ENCODE measurements around the gene CFAP46.
"Not testable (repeated sequence)": the region's sequence is repeated elsewhere in the genome, so short reads cannot be mapped to it uniquely, and the experiment has no call there.

Gene CFAP46

GRCh38 chr10:132806110-132806509, 136.3 kb downstream of the CFAP46 start:
- no peak for DNase-seq (ENCODE audit: low spot score)

DNA sequence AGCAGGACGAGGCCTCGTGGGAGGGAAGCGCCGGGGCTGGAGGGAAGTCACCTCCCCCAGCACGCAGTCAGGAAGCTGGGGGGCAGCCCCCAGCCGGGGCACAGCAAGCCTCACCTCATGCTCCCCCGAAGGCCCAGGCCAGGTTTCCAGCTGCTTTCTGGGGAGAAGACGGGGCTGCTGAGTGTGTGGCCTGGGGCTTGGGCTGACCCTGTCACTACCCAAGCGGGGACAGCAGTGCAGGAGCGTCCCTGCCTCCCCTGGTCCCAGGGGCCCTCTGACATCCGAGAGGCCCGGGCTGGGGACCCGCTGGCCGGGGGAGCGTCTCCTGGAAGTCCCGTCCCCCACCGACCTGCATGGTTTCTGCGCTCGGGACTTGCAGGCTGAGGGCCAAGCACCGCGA, 136.8 kb downstream of the CFAP46 start:
- DNase-seq (ENCODE audit: low spot score): no peak

DNA sequence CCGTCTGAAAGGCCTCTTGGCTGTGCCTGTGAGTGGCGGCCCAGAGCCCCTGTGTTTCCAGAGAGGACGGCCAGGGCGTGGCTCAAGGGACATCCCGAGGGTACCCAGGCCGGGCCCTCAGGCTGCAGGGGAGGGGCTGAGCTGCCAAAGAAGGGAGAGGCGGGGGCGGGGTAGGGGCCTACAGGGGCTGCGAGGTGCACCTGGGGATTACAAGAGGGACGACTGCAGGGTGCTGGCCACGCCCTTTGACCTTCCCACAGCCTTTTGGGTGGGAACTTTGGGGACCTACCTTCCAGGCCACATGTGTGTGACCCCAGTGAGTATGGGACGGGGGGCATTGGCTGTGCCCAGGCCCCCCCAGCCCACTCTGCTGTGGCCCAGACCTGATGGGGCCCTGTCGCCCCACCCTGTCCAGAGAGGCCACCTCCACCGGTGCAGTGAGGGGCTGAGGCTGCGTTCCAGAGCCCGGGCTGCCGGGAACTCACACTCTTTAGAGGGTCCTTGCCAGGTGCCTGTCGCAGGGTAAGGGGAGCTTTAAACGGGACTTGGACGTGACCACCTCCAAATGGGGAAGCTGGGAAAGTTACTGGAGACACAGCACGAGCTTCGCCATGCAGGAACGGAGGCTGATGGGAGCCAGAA, 137.5 kb downstream of the CFAP46 start:
- DNase-seq (ENCODE audit: low spot score): no peak

- DNase-seq (ENCODE audit: low spot score): no peak
Observed at GRCh38 chr10:132804287-132804686, 138.1 kb downstream of the CFAP46 start.

DNA sequence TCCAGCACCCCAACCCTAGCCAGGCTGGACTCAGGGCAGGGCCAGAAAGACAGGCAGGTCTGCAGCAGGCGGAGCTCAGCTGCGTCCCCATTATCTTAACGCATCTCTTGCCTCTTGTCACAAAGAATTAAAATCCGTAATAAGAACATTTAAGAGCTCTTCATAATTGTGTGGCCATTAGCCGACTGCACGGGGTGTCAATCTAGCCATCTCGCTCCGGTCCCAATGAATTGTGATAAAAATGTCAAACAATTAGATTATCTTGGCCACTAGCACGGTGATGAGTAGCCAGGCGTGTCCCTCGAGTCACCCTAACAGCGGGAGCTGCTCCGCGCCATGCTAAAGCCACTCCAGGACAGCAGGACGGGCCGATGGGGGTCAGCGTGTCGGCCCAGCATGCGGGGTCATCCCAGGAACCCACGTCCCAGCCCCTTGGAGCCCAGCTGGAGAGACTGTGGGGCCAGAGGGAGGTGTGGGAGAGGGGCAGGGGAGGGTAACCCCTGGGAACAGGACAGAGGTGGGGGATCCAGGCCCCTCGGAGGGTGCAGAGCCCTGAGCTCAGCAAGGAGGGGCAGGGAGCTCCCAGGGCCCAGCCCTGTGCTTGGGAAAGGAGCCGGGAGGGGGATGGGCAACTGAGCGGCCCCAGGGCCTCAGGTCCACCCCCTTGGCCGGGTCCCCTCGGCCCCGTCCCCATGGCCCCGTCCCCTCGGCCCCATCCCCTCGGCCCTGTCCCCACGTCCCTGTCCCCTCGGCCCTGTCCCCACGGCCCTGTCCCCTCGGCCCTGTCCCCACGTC, 138.8 kb downstream of the CFAP46 start:
- no peak for DNase-seq (ENCODE audit: low spot score)

DNA sequence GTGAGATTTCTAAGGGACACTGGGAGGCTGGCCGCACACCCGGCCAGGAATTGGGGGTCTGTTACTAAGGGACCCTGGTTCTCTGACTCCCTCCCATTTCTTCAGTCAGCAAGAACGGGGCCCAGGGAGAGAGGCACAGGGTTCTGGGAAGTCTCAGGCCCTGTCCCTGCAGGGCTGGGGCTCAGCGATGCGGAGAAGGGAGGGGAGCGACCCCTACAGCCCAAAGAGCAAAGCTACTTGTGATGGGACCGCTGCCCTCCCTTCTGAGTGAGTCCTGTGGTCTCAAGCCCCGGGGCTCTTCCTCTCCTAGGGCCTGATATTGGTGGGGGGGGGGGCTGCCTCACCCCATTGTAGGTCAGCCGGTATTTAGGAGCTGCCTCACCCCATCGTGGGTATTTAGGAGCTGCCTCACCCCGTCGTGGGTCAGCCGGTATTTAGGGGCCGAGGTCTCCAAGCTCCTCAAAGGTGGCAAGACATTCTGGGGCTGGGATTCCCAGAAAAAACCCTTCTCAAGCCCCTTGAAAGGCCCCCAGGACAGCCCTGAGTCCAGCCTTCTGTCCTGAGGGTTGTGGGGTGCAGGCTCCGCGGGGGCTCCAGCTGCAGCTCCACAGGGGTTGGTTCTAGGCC, 139.6 kb downstream of the CFAP46 start:
- DNase-seq (ENCODE audit: low spot score): no peak

- no peak for DNase-seq (ENCODE audit: low spot score)
Observed at GRCh38 chr10:132802048-132802447, 140.3 kb downstream of the CFAP46 start.

DNA sequence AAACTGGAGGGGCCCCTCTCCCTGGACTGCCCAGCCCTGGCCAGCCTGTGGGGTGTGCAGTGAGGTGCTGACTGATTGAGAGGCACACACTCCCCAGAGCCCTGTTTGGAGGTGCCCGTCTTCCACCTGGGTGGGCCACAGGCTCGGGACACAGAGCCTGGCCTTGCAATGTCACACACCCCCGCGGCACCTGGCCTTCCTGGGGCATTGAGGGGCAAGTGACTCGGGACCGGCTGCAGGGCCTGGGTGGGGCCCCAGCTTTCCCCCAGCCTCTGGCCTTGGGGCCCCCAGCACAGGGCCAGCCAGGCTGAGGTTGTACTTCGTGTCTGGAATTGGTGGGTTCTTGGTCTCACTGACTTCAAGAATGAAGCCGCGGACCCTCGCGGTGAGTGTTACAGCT, 142.5 kb downstream of the CFAP46 start:
- no peak for DNase-seq (ENCODE audit: low spot score)

DNA sequence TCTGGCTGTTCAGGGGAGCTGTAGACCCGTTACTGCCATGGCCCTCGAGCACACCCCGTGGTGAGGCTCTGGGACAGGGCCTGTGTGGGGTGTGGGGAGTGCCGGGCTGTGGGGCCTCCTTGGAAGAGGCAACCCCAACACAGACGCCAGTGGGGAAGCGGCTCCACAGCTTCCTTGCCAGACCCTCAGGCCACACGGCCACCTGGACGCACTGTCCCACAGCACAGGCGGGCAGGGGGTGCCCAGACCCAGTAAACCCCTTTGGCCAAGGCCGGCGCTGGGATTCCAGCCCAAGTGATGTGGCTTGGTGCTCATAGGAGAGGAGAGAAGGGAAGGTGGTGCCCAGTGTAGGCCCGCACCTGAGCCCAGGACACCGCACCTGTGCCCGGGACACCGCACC, 143.5 kb downstream of the CFAP46 start:
- no peak for DNase-seq (ENCODE audit: low spot score)

- no peak for DNase-seq (ENCODE audit: low spot score)
Observed at GRCh38 chr10:132798403-132798802, 144.0 kb downstream of the CFAP46 start.

GRCh38 chr10:132797986-132798385, 144.4 kb downstream of the CFAP46 start:
- not testable (repeated sequence) for DNase-seq (ENCODE audit: low spot score)

DNA sequence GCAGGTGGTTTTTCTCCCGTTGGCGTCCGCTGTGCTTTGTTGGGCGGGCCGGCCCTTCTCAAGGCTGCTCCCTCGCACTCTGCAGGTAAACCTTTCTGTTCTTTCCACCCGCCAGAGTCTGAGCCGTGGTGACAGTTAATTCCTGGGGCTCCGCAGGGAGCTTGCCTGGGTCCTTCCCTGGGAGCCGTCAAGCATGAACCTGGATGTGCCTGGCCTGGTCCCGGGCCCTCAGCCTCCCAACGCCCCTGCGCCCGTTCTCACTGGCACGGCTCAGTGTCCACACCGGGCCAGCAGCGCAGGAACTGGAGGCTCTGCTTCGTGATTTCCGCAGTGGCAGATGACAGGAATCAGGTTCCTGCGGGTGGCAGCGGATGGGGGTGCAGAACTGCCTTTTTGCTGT, 145.5 kb downstream of the CFAP46 start:
- DNase-seq (ENCODE audit: low spot score): no peak

DNA sequence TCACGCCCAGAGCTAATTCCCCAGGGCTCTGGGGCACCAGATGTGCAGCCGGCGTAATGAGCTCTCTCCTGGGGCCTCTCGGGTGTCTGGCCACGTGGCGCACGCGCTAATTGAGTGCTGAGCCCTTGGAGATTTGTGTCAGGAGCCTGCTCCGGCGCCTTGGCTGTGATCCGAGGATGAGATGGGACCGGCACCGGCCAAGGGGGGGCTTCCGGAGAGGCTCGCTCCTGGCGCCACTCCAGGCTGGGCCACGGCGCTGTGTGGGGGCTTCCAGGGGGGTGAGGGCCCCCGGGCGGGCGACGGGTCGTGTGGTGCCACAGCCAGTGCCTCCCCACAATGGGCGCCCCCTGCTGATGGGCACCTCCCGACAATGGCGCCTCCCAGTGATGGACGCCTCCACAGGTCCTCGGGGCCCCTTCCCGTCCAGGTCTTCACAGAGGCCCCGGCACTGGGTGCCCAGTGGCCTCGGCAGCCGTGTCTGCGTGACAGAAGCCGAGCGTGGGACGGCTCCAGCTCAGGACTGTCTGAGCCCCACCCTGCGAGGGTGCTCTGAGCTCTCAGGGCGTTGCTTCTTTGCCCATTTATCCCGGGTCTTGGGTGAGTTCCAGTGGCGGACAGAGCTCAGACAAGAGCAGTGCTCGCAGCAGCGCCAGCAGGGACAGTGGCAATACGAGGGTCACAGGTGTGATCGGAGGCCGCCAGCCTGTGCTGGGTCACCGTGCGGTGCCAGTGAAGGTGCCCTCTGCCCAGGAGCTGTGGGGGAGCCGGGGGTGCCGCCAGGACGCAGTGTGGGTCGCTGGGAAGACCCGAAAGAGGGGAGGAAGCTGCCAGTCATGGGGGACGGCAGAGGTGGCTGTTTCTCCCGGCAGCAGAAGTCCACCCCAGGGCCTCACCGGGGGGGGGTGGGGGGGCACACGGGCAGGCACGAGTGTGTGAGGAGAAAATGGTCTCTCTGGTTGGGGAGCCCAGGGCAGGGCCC, 148.2 kb downstream of the CFAP46 start:
- no peak for DNase-seq (ENCODE audit: low spot score)

GRCh38 chr10:132793213-132793612, 149.2 kb downstream of the CFAP46 start:
- no peak for DNase-seq (ENCODE audit: low spot score)

DNA sequence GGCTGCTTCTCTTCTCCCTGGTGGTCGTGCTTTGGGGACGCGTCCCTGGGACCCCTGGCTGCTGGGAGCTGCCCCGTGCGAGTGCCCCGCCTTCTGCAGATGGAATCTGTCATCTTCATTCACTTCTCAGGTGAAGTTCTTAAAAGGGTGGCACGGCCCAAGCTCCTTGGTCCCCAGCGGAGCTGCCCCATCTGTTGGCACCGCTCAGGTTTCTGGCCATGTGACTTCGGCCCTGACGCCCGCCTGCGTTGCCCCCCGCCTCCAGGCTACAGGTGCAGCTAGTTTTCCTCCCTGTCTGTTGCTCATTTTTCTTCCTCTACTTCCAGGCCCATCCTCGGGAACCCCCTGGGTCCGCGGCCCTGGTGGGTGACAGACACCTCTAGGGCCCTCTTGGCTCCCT, 149.6 kb downstream of the CFAP46 start:
- DNase-seq (ENCODE audit: low spot score): no peak

DNA sequence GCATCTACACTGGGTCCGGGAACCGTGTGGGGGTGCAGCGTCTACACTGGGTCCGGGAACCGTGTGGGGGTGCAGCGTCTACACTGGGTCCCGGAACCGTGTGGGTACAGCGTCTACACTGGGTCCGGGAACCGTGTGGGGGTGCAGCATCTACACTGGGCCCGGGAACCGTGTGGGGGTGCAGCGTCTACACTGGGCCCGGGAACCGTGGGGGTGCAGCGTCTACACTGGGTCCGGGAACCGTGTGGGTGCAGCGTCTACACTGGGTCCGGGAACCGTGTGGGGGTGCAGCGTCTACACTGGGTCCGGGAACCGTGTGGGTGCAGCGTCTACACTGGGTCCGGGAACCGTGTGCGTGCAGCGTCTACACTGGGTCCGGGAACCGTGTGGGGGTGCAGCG, 150.3 kb downstream of the CFAP46 start:
- not testable (repeated sequence) for DNase-seq (ENCODE audit: low spot score)

DNA sequence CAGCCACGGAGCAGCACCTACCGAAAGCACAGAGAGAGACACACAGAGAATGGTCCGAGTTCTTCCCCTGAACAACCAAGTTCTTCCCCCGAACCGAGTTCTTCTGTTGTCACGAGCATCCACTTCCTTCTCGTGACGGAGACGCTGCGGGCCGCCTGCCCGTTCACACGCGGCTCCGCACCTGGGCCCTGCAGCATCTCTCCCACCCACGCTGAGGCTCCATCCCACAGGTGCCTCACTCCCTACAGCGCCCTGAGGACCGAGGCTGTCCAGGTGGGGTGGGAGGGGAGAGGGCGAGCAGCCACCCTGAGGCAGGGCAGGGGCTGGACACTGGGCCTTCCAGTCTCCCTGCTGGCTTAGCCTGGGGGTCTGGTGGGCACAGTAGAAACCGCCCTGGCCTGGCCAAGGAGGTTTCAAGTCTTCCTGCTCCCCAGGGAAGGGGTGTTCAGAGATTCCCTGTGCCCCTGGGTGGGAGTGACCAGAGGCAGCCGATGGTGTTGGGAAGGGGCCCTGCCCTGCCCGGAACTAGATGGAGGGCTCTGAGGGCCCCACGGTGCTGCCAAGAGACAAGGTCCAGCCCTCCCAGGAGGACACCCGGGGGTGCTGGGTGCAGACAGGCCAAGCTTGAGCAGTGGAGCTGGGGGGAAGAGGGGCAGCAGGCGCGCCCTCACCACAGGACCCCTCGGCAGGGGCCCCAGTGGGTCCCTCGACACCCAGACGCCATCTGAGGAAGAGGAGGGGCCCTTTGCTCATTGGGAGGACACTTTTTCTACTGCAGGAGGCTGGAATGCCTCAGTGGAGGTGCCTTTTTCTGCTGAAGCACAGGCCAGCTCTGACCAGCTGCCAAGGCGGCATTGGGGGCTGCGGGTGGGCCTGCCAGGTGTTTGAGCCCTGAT, 151.2 kb downstream of the CFAP46 start:
- no peak for DNase-seq (ENCODE audit: low spot score)

- DNase-seq (ENCODE audit: low spot score): no peak
Observed at GRCh38 chr10:132790470-132790869, 151.9 kb downstream of the CFAP46 start.

DNA sequence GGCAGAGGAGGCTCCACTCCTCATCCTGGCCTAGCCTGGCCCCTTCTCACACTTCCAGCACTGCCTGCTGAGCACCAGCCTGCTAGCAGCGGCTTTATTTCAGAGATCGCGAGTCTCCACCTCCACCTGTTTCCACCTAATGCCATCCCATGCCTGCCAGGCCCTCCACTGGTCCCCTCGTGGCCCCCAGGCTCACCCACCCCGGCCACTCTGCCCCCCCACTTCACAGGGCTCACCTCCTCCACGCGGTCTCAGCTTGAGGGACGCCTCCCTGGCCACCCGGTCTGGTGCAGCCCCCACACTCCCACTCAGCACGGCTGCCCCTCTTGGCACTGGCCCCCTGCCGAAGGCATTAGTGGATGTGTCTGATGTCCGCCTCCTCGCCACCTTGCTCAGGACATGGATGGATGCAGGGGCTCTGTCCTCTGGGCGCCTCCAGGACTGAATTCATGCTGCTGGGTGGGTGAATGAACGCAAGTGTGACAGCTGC, 152.7 kb downstream of the CFAP46 start:
- no peak for DNase-seq (ENCODE audit: low spot score)

DNA sequence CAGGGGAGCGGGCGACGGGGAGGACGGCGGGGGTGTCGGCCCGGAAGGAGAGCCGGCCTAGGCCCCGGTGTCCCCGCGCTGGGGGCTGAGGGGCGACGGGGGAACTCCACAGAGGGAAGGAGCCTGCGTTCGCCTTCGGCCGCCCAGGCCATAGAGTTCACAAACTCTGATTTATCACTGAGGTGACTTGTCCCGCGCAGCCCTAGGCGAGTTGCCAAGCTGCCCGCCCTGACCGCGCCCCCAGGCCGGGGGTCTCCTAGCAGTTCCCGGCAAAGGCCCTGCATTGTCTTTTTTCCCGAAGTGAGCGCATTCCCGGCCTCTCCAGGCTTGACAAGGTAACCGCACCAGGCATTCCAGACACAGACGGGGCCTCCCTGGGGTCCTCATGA, 153.5 kb downstream of the CFAP46 start:
- DNase-seq (ENCODE audit: low spot score): no peak

All from SW480 (cell line).